Measurements from ENCODE around the gene SETD3. TPM values are rescaled to one million over a fixed set of nuclear protein-coding genes. Genes with fewer than 3 reads are reported as not detected.
A peak's percentile ranks its signal among the peaks of the same experiment; 100 is the strongest.

The SETD3 gene
- total RNA-seq, 1 donor from 2014 or later = 36.1 TPM

GRCh38 chr14:99420711-99421110 lies 59.9 kb downstream of the SETD3 start:
- Mint-ChIP-seq H3K9me3 (no peaks in the 10 kb centered on the region), H3K36me3 (ENCODE audit: low read depth) (no peaks in the 10 kb centered on the region), H3K27me3 (ENCODE audit: low read depth) (no peaks in the 10 kb centered on the region), H3K4me1 (peaks cover 11% of the 10 kb centered on the region), H3K27ac (ENCODE audit: unreplicated experiment) (no peak overlapping the region), H3K4me3 (no peak overlapping the region)
- TF ChIP-seq, protein P1, sequence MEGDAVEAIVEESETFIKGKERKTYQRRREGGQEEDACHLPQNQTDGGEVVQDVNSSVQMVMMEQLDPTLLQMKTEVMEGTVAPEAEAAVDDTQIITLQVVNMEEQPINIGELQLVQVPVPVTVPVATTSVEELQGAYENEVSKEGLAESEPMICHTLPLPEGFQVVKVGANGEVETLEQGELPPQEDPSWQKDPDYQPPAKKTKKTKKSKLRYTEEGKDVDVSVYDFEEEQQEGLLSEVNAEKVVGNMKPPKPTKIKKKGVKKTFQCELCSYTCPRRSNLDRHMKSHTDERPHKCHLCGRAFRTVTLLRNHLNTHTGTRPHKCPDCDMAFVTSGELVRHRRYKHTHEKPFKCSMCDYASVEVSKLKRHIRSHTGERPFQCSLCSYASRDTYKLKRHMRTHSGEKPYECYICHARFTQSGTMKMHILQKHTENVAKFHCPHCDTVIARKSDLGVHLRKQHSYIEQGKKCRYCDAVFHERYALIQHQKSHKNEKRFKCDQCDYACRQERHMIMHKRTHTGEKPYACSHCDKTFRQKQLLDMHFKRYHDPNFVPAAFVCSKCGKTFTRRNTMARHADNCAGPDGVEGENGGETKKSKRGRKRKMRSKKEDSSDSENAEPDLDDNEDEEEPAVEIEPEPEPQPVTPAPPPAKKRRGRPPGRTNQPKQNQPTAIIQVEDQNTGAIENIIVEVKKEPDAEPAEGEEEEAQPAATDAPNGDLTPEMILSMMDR (conservative IDR thresholded peaks at IDR 0.05) = no peak
- DNase-seq (ENCODE audit: low read depth, low spot score) = no peak

GRCh38 chr14:99419905-99420304 lies 60.8 kb downstream of the SETD3 start:
- DNase-seq (ENCODE audit: low read depth, low spot score) = no peak
- Mint-ChIP-seq H3K9me3 (no peaks in the 10 kb centered on the region), H3K36me3 (ENCODE audit: low read depth) (no peaks in the 10 kb centered on the region), H3K4me3 (no peak overlapping the region), H3K4me1 (peaks cover 14% of the 10 kb centered on the region), H3K27ac (ENCODE audit: unreplicated experiment) (no peak overlapping the region), H3K27me3 (ENCODE audit: low read depth) (no peaks in the 10 kb centered on the region)
- TF ChIP-seq, protein P1 (conservative IDR thresholded peaks at IDR 0.05) = no peak

DNA sequence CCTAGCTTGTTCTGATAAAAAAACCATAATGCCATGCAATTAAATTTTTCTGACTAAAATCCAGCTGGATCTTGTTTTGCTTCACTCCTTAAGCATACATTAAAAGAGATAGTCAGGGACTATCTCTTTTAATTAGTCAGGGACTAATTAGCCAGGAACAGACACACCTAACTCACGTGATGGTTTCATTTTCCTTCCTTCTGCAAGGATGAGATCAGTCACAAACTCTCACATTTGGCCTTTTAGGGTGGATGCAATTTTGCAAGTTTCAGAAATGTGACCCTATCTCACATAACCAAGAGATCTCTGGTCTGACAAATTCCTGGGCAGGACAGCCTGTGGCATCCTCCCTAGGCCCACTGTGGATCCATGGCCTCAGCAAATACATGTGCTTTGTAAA lies 62.4 kb downstream of the SETD3 start:
- Mint-ChIP-seq H3K36me3 (ENCODE audit: low read depth) (no peaks in the 10 kb centered on the region), H3K9me3 (no peaks in the 10 kb centered on the region), H3K27ac (ENCODE audit: unreplicated experiment) (no peak overlapping the region), H3K4me1 (peaks cover 14% of the 10 kb centered on the region), H3K27me3 (ENCODE audit: low read depth) (no peaks in the 10 kb centered on the region), H3K4me3 (no peak overlapping the region)
- TF ChIP-seq, protein P1 (conservative IDR thresholded peaks at IDR 0.05) = no peak
- DNase-seq (ENCODE audit: low read depth, low spot score) = no peak

GRCh38 chr14:99416909-99417308 lies 63.8 kb downstream of the SETD3 start:
- TF ChIP-seq, protein P1 (conservative IDR thresholded peaks at IDR 0.05) = no peak
- H3K27ac Mint-ChIP-seq (ENCODE audit: unreplicated experiment) = no peak overlapping the region
- peaks cover 25% of the 10 kb centered on the region for H3K4me1 Mint-ChIP-seq
- no peak for DNase-seq (ENCODE audit: low read depth, low spot score)
- no peaks in the 10 kb centered on the region for H3K9me3 Mint-ChIP-seq
- no peaks in the 10 kb centered on the region for H3K27me3 Mint-ChIP-seq (ENCODE audit: low read depth)
- H3K36me3 Mint-ChIP-seq (ENCODE audit: low read depth) = no peaks in the 10 kb centered on the region
- H3K4me3 Mint-ChIP-seq = no peak overlapping the region

GRCh38 chr14:99415496-99416281 lies 65.0 kb downstream of the SETD3 start:
- Mint-ChIP-seq H3K4me1 (peaks cover 27% of the 10 kb centered on the region), H3K4me3 (no peak overlapping the region)
- peak; percentile 54 for DNase-seq (ENCODE audit: low read depth, low spot score)

More at GRCh38 chr14:99415496-99416281, 65.0 kb downstream of the SETD3 start:
- Mint-ChIP-seq H3K9me3 (no peaks in the 10 kb centered on the region), H3K27me3 (ENCODE audit: low read depth) (no peaks in the 10 kb centered on the region), H3K36me3 (ENCODE audit: low read depth) (no peaks in the 10 kb centered on the region), H3K27ac (ENCODE audit: unreplicated experiment) (no peak overlapping the region)
- TF ChIP-seq, protein P1 (conservative IDR thresholded peaks at IDR 0.05) = peak; percentile 96

Measured in neural crest cell (in vitro differentiated cells).